Fibroblast of skin of abdomen (primary cell): ENCODE measurements around the gene TPRN.

ENCODE experiments used
- DNase-seq: peaks from one replicate; pipeline ENCODE4 v3.0.0-alpha.2; 2013

The TPRN gene

DNA sequence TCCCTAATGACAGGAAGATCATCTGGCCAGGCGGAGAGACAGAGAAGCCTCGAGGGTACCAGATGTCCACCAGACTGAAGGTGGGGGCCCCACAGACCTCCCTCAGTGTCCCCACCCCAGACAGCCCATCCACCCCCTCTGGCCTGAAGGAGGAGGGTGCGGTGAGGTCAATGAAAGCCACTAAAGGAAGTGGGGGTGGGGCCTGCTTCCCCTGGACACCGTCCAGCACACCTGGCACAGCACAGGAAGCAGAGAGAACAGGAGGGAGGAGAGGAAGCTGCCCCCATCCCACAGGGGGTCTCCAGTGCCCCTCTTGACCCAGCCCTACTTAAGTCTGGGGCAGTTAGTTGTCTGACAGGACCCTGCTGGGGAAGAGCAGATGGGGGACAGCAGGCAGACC lies 41.9 kb downstream of the TPRN start:
- no peak for DNase-seq

DNA sequence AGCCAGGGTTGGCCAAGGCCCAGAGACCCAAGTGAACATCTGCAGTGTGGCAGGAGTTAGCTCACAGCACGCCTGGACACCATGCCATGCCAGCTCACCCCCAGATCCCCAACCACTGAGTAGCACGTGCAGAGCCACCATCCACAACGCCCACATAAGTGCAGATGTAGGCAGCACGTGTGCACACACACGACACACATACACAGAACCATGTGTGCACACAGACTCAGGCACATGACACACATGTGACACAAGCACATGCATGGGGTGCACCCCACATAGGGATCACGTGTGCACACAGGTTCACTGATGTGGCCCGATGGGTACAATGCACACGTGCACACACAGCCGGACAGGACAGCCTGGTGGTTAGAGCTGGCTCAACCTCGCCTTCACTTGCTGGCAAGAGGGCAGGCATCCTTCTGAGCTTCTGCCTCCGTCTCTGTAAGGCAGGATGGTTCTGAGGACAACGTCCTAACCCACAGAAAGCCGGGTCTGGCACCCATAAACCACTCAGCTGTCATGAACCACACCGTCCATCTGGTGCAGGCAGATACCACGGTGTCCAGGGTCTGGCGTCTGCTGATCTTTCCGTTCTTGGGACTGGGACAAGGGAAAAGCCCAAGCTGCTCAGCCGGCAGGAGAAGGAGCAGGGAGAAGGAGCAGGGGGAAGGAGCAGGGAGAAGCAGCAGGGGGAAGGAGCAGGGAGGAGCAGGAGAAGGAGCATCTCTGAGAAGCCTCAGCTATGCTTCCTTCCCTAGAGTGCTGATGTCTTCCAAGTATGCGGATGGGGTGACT lies 42.7 kb downstream of the TPRN start:
- DNase-seq, result no peak

DNA sequence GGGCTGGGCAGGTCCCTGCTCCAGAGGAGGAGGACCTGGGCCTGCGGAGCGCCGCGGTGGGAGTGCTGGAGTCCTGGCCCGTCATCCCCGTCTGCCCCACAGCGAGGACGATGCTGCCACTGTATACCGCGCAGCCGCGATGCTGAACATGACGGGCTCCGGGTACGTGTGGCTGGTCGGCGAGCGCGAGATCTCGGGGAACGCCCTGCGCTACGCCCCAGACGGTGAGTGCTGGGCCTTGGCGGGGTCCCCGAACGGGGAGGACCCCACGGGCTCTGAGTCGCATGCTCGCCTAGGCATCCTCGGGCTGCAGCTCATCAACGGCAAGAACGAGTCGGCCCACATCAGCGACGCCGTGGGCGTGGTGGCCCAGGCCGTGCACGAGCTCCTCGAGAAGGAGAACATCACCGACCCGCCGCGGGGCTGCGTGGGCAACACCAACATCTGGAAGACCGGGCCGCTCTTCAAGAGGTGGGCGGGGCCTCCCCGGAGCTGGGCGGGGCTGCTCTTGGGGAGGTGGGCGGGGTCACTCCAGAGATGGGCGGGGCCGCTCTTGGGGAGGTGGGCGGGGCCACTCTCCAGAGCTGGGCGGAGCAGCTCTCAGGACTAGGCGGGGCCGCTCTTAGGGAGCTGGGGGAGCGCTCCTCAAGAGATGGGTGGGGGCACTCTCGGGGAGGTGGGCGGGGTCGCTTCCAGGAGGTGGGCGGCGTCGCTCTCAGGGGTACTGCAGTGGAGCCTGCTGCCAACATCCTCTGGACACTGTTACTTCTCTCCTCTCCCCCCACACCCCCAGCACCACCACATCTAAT lies 43.8 kb downstream of the TPRN start:
- DNase-seq, result peak; percentile 16

GRCh38 chr9:137152844-137153405 lies 47.6 kb downstream of the TPRN start:
- DNase-seq, result no peak

GRCh38 chr9:137150617-137151457 lies 49.7 kb downstream of the TPRN start:
- no peak for DNase-seq

GRCh38 chr9:137149942-137150616 lies 50.5 kb downstream of the TPRN start:
- no peak for DNase-seq

DNA sequence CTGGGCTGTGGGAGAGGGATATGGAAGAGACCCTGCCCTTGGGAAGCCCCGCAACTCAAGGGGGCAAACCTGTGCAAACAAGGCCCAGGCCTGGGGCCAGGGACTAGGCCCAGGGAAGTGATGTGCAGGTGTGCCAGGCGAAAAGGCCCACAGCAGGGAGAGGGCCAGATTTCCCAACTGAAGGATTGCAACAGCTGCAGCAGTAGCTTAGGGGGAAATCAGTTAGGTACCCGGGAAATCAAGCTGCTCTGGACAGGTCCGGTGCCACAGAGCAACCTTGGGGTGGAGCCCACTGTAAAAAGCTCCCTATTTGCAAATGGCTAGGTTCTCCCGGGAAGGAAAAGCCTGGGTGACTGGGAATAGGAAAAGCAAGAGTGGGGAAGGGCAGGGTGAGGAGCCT lies 51.2 kb downstream of the TPRN start:
- DNase-seq, result no peak

GRCh38 chr9:137148661-137149060 lies 51.9 kb downstream of the TPRN start:
- DNase-seq, result no peak

DNA sequence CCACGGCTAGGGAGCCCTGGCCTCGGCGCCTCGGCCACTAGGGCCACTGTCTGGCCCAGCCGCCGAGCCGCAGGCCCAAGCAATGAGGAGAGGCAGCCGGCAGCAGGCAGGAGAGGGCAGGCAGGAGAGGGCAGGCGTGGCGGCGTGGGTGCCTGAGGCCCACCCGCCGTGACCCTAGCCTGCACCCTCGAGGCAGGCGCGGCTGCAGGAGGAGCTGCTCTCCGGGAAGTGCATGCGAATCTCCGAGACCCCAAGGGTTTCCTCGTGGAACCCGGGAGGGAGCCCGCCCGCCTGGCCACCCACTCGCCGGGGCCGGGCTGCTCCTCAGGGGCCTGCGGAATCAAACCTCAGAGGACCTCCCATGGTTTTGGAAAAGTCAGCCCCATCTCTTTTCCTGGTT lies 52.3 kb downstream of the TPRN start:
- DNase-seq, result no peak

DNA sequence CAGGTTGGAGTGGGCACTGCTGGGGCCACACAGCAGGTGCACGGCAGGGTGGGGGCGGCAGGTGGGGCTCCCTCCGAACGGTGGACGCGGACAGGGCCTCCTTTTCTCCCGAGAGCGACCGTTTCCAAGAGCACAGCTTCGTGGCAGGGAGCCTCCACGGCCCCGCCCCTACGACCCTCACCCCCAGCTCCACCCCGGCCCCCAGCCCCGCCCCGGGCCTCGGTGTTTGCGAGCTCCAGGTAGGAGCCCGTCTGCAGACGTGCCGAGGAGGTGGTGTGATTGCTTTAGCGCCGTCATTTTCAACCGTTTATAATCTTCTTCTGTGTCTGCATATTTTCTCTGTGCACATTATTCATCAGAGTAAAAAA lies 52.8 kb downstream of the TPRN start:
- DNase-seq, result no peak

- DNase-seq, result no peak
These were observed 53.3 kb downstream of the TPRN start for GRCh38 chr9:137147091-137147792.

GRCh38 chr9:137146527-137146918 lies 54.0 kb downstream of the TPRN start:
- DNase-seq, result no peak

GRCh38 chr9:137145731-137146526 lies 54.6 kb downstream of the TPRN start:
- no peak for DNase-seq

GRCh38 chr9:137143459-137143858 lies 57.1 kb downstream of the TPRN start:
- DNase-seq, result no peak

GRCh38 chr9:137141976-137142936 lies 58.3 kb downstream of the TPRN start:
- no peak for DNase-seq
